GM21619 (cell line): ENCODE data around the gene AOAH.
"Not testable (repeated sequence)": the region's sequence is repeated elsewhere in the genome, so short reads cannot be mapped to it uniquely, and the experiment has no call there.

Source experiments
- ATAC-seq: cut with Tn5 transposase; IDR thresholded peaks from one replicate; pipeline ENCODE4 v1.9.1; 2021; ENCODE audit not compliant: unreplicated experiment

The AOAH gene

GRCh38 chr7:36478745-36479144 lies 245.5 kb downstream of the AOAH start:
- ATAC-seq: no peak

- no peak for ATAC-seq
Observed at GRCh38 chr7:36475381-36475780, 248.9 kb downstream of the AOAH start.

- ATAC-seq: no peak
Observed at GRCh38 chr7:36475011-36475342, 249.3 kb downstream of the AOAH start.

GRCh38 chr7:36474283-36475010 lies 249.8 kb downstream of the AOAH start:
- no peak for ATAC-seq

- ATAC-seq: no peak
Observed at GRCh38 chr7:36473454-36474282, 250.6 kb downstream of the AOAH start.

- no peak for ATAC-seq
Observed at GRCh38 chr7:36472141-36472729, 252.1 kb downstream of the AOAH start.

- no peak for ATAC-seq
Observed at GRCh38 chr7:36469236-36469635, 255.1 kb downstream of the AOAH start.

GRCh38 chr7:36468370-36469101 lies 255.8 kb downstream of the AOAH start:
- ATAC-seq: no peak

GRCh38 chr7:36466001-36466400 lies 258.3 kb downstream of the AOAH start:
- not testable (repeated sequence) for ATAC-seq

GRCh38 chr7:36464271-36464670 lies 260.0 kb downstream of the AOAH start:
- no peak for ATAC-seq
